Left ventricle myocardium inferior (tissue), 1 donor: ENCODE data around the gene NES. TPM values are rescaled to one million over a fixed set of nuclear protein-coding genes. Genes with fewer than 3 reads are reported as not detected.

Experiments
- DNase-seq: peaks from one replicate; pipeline ENCODE4 v3.0.0-alpha.2; 2020
- H3K27ac ChIP-seq: fragments of 200-600 bp; replicated peaks from 2 replicates; pipeline ENCODE4 v1.8.0; 2021
- H3K27me3 ChIP-seq: fragments of 200-600 bp; 2 replicates; pipeline ENCODE4 v1.8.0; 2021; ENCODE audit warnings: low read depth
- H3K36me3 ChIP-seq: fragments of 200-600 bp; 2 replicates; pipeline ENCODE4 v1.8.0; 2021
- H3K4me1 ChIP-seq: fragments of 200-600 bp; 2 replicates; pipeline ENCODE4 v1.8.0; 2021
- H3K4me3 ChIP-seq: fragments of 200-600 bp; 2 replicates; pipeline ENCODE4 v1.8.0; 2021; ENCODE audit warnings: mild to moderate bottlenecking, moderate library complexity
- H3K9me3 ChIP-seq: fragments of 200-600 bp; replicated peaks from 2 replicates; pipeline ENCODE4 v1.8.0; 2021
- intact Hi-C: fragments of 100-400 bp; cut with micrococcal nuclease; formaldehyde crosslinking; loops from one replicate; pipeline ENCODE4 v1.11.0; 2022
- total RNA-seq: library from RNA; stranded (reverse); fragmentation: NEBNext Ultra II Directional; extraction: Animal tissue kit (Norgen Biotek cat#: 25700); gene quantifications from one replicate; pipeline ENCODE4 v1.2.1, GENCODE V29; 2021
- TF ChIP-seq, protein P1 (sequence below): fragments of 200-600 bp; IDR thresholded peaks from 2 replicates; pipeline ENCODE4 v1.8.0; 2021; ENCODE audit warnings: antibody characterized with exemption, mild to moderate bottlenecking, borderline replicate concordance
- donor health status: DM: no; HTN: yes; CAD: no; lungs with severe emphysema.

NES gene
- total RNA-seq, 1 donor from 2014 or later, result 164 TPM

- DNase-seq, result no peak
- intact Hi-C loops, result no loop called here
- TF ChIP-seq, protein P1, sequence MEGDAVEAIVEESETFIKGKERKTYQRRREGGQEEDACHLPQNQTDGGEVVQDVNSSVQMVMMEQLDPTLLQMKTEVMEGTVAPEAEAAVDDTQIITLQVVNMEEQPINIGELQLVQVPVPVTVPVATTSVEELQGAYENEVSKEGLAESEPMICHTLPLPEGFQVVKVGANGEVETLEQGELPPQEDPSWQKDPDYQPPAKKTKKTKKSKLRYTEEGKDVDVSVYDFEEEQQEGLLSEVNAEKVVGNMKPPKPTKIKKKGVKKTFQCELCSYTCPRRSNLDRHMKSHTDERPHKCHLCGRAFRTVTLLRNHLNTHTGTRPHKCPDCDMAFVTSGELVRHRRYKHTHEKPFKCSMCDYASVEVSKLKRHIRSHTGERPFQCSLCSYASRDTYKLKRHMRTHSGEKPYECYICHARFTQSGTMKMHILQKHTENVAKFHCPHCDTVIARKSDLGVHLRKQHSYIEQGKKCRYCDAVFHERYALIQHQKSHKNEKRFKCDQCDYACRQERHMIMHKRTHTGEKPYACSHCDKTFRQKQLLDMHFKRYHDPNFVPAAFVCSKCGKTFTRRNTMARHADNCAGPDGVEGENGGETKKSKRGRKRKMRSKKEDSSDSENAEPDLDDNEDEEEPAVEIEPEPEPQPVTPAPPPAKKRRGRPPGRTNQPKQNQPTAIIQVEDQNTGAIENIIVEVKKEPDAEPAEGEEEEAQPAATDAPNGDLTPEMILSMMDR, result no peak
- no peak overlapping the region for H3K27ac ChIP-seq
- H3K4me1 ChIP-seq, result peaks cover 18% of the 10 kb centered on the region
- H3K27me3 ChIP-seq, result peaks cover 98% of the 10 kb centered on the region
- no peaks in the 10 kb centered on the region for H3K36me3 ChIP-seq
- H3K4me3 ChIP-seq, result no peak overlapping the region
- no peaks in the 10 kb centered on the region for H3K9me3 ChIP-seq
Measured at GRCh38 chr1:156629823-156630449, 47.3 kb downstream of the NES start.

- Histone ChIP-seq H3K4me3 (no peak overlapping the region), H3K9me3 (no peaks in the 10 kb centered on the region), H3K36me3 (no peaks in the 10 kb centered on the region), H3K27me3 (peaks cover 93% of the 10 kb centered on the region), H3K4me1 (peaks cover 35% of the 10 kb centered on the region), H3K27ac (no peak overlapping the region)
- intact Hi-C loops, result loop anchor here (2.0 kb wide), 1 partner anchor 29 kb away; no protein-coding TSS in a partner anchor
- TF ChIP-seq, protein P1, result peak; percentile 70
- DNase-seq, result no peak
Measured at GRCh38 chr1:156627313-156627880, 49.8 kb downstream of the NES start.

- DNase-seq, result no peak
- H3K27me3 ChIP-seq, result peaks cover 87% of the 10 kb centered on the region
- no peaks in the 10 kb centered on the region for H3K36me3 ChIP-seq
- TF ChIP-seq, protein P1, result no peak
- peak overlapping the region; percentile 79 for H3K27ac ChIP-seq
- intact Hi-C loops, result loop anchor here (2.0 kb wide), 1 partner anchor 31 kb away; no protein-coding TSS in a partner anchor
- H3K9me3 ChIP-seq, result no peaks in the 10 kb centered on the region
- H3K4me1 ChIP-seq, result peaks cover 35% of the 10 kb centered on the region
- peak overlapping the region; percentile 63 for H3K4me3 ChIP-seq
Measured at GRCh38 chr1:156626079-156626438, 51.1 kb downstream of the NES start.

- Histone ChIP-seq H3K4me1 (peaks cover 35% of the 10 kb centered on the region), H3K36me3 (no peaks in the 10 kb centered on the region), H3K9me3 (no peaks in the 10 kb centered on the region), H3K4me3 (peak overlapping the region; percentile 63), H3K27me3 (peaks cover 83% of the 10 kb centered on the region), H3K27ac (peak overlapping the region; percentile 79)
- TF ChIP-seq, protein P1, result peak; percentile 83
- peak; percentile 52 for DNase-seq
- intact Hi-C loops, result loop anchor here (2.0 kb wide), 1 partner anchor 31 kb away; no protein-coding TSS in a partner anchor
Measured at GRCh38 chr1:156625436-156626078, 51.6 kb downstream of the NES start.

- DNase-seq, result no peak
- peaks cover 76% of the 10 kb centered on the region for H3K27me3 ChIP-seq
- intact Hi-C loops, result no loop called here
- H3K4me1 ChIP-seq, result peaks cover 35% of the 10 kb centered on the region
- H3K4me3 ChIP-seq, result peak overlapping the region; percentile 63
- no peaks in the 10 kb centered on the region for H3K36me3 ChIP-seq
- no peaks in the 10 kb centered on the region for H3K9me3 ChIP-seq
- H3K27ac ChIP-seq, result peak overlapping the region; percentile 79
- TF ChIP-seq, protein P1, result no peak
Measured at GRCh38 chr1:156624814-156625435, 52.3 kb downstream of the NES start.
